HG03060 (cell line): ENCODE measurements around the gene AHR.

Experiments used
- ATAC-seq: cut with Tn5 transposase; IDR thresholded peaks from one replicate; pipeline ENCODE4 v1.9.1; 2021; ENCODE audit warnings: low read depth, moderate number of reproducible peaks; ENCODE audit not compliant: unreplicated experiment

AHR gene

DNA sequence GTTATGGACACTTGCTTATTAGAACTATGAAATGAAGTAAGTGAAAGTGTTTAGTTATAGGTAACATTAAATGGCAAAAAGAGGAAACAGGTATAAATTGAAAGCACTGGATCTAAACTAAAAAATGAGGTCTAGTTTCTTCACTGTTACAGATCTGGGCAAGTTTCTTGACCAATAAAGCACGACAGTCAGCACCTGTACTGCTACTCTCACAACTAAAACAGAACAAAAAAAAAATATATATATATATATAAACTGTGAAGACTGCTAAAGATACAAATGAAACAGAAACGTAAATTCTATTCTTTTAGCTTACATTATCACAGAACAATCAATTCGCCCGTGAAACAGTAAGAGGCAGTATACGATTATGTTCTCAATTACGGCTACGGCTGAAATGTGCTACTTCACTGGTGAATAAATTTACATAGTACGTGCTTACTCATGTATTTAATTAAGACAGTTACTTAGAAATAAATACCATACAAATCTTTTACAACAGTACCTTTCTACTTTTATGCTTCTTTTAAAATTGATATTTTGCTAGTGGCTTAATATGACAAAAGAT is 4.2 kb downstream of the AHR start:
- ATAC-seq: peak; percentile 31

DNA sequence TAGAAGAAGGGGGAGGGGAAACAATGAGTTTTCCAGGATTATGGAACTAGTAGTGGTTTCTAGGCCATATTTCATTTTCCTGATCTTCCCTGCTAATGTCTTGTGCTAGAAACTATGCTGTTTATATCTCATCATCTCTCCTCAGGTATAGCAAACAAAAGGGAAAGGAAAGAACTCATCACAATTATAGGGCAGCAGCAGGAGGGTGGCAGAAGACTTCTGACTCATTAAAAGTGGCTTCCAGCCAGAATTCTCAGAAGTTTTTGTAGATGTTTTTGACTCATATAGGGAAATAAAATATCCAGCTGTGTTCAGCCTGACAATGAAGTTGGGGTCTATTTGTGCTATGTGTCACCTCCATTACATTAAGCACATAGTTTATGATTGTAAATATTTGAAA is 6.5 kb downstream of the AHR start:
- ATAC-seq: peak; percentile 37

- ATAC-seq: no peak
Observed at GRCh38 chr7:17305387-17306171, 7.1 kb downstream of the AHR start.

GRCh38 chr7:17307000-17307399 is 8.5 kb downstream of the AHR start:
- ATAC-seq: no peak

- ATAC-seq: no peak
Observed at GRCh38 chr7:17307558-17307957, 9.1 kb downstream of the AHR start.

DNA sequence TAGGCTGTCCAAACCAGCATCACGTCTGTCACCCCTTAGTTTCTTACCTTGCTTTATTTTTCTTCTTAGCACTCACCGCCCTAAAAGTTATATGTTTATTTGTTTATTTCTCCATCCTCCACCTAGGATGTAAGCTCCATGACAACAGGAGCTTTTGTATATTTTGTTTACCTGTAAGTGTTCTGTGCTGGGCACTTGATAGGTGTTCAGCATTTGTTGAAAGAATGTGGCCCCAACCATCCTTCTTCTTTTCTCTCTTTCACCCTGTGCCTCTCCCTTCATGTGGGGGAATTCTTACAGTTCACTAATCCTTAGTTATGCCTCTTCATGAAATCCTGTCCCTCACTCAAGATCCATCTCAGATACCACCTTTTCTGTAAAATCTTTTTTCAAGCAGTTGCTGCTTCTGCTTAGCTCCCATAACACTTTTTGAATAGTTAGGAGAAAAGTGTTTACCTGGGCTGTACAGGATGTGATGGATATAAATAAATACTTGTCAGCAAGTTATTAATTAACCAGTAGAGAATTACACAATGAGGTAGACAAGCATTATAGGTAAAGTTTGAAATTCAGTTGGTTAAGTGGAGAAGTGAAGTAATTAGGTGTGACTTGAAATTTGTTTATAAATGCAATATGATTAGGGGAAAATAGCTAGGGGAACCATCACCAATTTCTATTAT is 9.7 kb downstream of the AHR start:
- no peak for ATAC-seq

DNA sequence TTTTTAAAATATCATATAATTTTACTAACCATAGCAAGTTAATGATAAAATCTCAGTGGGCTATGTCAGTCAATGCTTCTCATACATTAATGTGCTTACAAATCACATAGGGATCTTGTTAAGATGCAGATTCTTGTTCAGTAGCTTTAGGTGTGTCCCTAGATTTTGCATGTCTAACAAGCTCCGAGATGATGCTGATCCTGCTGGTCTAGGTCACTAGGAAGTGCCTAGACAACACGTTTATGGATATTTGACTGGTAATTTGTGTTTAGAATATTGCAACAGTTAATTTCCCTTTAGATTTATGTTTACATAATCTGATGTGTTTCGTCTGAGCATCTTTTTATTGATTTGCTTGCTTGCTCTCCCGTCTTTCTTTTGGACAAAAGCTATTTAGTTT is 12.7 kb downstream of the AHR start:
- ATAC-seq: no peak

DNA sequence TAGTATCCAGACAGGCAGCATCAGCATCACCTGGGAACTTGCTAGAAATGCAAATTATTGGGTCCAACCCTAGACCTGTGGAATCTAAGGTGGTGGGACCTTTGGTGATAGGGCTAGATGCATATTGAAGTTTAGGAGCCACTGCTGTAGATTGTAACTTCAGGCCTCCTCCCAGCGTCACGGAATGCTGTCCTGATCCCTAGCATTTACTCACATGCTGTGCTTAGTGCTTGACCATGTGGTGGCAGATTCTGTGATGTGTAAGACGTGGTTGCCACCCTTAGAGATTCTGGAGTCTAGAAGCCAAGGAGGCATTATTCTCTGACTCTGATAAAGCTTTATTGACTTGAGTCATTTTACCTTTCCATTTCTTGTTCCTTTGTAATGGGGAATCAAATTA is 13.5 kb downstream of the AHR start:
- no peak for ATAC-seq

DNA sequence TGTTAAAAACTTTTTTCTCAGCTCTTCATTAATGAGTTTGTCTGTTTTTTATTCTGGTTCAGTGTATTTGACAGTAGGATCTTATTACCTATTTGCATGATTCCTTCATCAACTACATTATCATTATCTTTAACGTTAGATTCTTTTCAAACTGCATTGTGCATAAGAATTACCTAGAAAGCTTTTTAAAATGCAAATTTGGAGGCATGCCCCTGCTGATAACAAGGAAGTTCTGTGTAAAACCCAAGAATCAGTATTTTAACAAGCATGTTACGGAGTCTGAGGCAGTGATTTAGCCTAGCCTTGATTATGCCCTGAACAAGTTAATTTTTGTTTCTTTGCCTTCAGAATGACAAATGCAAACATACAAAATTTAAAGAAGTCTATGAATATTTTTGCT is 14.2 kb downstream of the AHR start:
- ATAC-seq: no peak

DNA sequence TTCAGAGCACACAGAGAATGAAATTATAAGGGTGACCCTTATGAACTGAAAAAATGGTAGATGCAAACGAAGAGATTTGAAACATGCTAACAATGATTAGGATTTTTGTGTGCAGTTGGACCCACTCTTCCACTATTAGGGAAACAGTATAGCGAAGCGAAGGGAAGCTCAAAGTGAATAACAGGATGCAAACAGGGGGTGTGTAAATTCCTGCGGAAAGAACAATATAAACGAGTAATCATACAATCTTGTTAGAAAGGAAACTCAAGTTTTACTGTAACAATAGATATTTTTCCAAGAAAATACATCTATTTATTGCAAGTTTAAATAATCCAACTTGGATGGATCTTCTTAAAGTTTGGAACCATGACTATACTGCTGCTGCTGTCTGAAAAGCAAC is 14.7 kb downstream of the AHR start:
- ATAC-seq: no peak

DNA sequence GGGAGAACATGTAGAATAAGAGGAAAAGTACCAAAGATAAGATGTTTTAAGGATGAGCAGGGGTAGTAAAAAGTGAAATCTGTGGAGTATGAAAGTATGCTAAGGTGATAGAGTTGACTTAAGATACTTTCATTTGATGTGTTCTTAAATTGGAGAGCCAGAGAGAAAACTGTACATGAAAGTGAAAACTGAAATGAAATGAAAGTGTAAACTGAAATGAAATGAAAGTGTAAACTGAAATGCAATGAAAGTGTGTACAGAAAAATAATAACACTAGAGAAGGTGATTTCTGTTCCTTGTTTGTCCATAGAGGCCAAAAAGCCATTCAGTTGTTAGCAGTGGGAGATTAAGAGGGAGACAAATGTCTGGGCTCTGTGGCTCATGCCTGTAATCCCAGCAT is 17.5 kb downstream of the AHR start:
- ATAC-seq: no peak

DNA sequence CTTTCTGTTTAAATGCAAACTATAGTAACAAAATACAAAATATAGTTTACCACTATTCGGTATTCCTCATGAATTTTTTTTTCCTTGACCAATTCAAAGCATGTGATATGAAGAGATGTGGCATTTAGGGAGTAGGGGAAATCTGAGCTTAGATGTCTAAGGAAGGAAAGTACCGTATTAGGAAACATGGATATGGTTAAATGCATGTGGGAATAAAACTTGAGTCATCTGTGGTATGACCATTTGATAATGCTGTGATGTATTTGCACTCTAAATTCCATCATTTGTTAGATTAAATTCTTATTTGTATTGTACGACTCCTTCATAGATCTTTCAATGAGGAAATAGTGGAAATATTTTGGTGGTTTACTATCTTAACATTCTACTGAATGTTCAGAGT is 19.7 kb downstream of the AHR start:
- no peak for ATAC-seq

- no peak for ATAC-seq
Observed at GRCh38 chr7:17319164-17320101, 21.0 kb downstream of the AHR start.

DNA sequence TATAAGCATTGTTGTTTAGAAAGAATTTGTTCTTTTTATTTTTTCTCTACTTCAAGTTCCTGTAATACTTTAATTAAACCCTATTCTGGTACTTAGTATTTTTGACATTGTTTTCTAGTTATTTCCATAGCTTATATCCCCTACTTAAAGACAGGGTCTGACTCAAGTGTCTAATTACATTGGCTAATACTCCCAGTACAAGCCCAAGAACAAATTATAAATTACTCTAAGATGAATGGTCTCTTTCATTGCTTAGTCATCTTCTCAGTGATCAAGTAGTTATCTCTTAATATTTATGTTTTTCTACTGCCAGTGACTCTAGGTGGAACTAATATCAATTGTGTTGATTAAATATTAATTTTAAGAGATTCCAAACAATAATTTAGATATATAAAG is 21.6 kb downstream of the AHR start:
- ATAC-seq: no peak

DNA sequence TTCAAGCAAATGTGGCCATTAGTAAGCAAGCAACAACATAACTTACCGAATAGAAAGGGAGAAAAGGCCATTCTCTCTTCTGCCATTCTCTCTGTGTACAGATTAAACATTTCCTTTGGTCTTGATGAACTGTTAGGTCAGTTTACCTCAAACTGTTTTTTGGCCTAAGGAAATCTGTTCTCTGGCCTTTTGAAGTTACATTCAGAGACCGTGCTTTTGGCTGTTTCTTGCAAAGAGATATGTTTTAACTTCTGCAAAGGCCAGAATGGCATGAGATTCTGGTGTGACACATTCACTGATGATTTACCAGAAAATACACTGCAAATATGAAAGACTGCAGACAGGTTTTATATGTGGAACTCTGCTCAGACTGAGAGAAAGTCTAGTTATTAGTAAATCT is 22.2 kb downstream of the AHR start:
- no peak for ATAC-seq

GRCh38 chr7:17325364-17325763 is 26.9 kb downstream of the AHR start:
- no peak for ATAC-seq

DNA sequence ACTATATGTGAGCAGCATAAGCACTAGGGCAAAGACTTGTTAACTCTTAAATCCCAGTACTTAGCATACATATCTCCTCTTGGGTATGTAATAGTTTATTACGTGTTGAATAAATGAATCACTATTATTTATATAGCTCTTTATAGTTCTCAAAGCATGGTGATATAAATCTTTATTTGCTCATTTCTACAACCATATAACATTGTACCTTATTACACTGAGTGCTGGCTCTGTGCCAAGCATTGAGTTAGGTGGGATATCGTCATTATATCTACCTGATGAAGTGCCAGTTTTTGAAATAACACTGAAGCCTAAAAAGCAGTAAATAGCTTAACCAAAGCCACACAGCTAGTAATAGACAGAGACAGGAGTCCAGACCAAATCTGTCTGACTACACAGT is 27.9 kb downstream of the AHR start:
- ATAC-seq: no peak

DNA sequence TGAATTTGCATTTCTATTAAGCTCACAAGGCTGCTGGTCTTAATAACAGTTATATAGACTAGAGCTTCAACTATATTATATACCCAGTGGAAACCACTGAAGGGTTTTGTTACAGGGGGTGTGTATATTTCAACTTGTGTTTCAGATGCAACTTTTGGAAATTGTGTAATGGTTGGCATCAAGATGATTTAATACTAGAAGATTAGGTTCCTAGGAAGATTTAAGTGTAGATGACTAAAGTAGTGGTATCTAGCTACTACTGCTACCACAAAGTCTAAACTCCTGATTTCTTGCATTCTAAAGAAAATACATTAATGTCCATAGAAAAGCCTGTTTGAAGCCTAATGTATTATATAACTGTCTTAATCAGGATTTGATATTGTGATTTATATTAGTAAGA is 30.2 kb downstream of the AHR start:
- ATAC-seq: no peak

DNA sequence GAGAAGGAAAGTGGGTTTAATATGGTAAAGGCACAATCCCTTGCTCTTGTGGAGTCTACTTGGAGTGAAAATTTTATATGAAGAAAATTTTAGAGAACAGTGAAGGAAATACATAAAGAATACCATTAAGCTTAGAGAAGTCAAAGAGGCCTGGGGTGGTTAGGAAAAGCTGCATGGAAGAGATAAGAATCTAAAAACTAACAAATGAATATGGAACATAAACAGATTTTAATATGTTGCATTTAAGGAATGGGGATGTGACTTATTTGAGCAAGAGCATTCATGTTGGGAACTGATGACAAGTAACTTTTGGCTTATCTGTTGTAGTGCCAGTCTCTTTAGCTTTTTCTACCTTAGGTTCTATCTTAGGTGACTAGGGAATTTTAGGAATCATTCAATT is 31.0 kb downstream of the AHR start:
- no peak for ATAC-seq

GRCh38 chr7:17331891-17332501 is 33.5 kb downstream of the AHR start:
- no peak for ATAC-seq

GRCh38 chr7:17333221-17333620 is 34.8 kb downstream of the AHR start:
- ATAC-seq: no peak
